HG02938 (cell line): ENCODE data around the gene LRRC4C.

Source experiments
- ATAC-seq: cut with Tn5 transposase; IDR thresholded peaks from one replicate; pipeline ENCODE4 v1.9.1; 2021; ENCODE audit warnings: mild to moderate bottlenecking, moderate library complexity; ENCODE audit not compliant: unreplicated experiment

Gene LRRC4C

DNA sequence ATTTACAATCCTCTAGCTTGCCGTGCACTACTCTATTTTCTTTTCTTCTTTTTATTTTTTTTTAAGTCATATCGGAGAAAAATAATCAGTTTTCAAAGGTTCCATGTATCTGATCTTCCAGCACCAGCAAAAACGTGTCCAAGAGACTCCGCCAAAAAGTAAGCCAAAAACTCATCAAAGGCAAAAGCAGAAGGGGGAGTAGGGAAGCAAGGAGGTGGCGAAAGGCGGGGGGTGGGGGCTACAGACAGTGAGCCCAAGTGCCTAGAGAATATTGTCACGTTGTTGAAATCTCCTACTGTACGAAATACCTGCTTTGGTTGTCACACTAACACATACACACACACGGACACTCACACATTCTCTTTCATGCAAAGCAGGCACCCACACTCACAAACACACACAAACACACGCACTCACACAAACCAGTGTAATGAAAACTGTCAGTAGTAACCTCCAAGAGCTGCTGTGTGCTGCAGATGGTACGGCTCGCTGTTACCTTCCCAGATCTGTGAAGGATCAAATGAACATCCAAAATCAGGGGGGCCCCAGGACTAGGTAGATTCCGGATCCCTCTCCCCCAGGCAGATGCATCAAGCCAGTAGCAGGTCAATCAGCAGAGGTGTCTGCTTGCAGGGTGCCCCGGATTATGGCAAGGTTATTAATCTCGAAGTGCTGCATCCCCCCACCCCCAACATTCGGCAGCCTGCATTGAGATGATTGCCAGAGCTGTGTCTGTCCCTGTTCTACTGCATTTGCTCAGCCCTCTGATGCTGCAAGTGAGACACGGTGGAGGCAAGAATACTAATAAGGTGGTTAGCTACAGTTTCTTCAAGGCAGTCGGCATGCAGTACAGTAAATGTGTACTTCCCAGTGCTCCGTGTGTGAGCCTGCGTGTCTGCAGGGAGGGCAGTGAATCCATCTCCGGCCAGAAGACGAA is at the start of gene LRRC4C:
LRRC4C (minus strand) TSS at position 188 of the 937 bp plus-strand sequence.
- ATAC-seq, result no peak

DNA sequence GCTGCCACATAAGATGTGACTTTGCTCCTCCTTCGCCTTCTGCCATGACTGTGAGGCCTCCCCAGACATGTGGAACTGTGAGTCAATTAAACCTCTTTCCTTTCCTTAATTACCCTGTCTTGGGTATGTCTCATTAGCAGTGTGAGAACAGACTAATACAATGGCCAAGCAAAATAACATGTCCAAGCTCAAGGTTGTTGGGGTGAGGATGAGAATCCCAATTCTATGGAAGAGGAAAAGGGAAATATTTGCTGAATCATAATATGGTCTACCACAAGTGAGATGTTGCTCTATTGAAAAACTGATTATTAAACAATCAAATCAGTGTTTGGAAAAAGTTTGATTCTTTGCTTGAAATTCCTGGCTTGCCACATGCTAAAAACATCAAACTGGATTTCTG is 48.7 kb upstream of the LRRC4C start:
- ATAC-seq, result no peak

- no peak for ATAC-seq
These were observed 40.0 kb upstream of the LRRC4C start for GRCh38 chr11:41499429-41499828.

GRCh38 chr11:41498726-41499125 is 39.3 kb upstream of the LRRC4C start:
- ATAC-seq, result no peak

DNA sequence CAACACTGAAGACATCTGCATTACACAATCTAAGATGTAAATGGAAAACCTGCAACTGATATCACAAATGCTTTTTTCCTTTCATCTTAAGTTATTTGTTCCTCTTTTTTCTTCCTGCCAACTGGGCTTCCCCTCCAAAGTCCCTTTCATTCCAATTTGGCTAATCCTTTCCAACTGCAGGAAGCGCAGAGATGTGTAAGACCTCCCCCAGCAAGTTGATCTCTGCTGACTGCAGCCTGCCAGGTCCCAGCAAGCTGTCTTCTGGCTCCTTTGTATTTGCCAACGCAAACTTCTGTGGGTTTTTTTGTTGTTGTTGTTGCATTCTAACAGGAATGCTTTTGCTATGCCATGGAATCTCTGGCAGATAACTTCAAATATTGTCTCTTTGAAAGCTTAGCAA is 38.5 kb upstream of the LRRC4C start:
- no peak for ATAC-seq

DNA sequence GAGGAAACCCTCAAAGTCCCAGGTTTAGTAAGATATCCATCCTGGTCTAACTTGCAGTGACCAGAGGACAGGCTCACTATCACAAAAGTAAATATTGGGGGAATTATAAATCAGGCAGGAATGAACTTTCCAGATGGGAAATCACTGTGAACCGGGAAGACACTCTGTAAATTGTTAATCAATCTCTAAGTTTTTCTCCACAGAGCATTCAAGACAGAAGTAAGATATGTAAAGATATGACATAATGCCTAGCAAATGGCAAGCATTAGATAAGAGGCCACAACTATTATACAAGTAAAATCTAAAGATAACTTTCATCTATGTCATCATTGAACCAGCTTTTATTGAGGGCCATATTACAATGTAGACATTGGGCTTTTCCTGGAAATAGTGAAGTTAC is 35.3 kb upstream of the LRRC4C start:
- ATAC-seq, result no peak

DNA sequence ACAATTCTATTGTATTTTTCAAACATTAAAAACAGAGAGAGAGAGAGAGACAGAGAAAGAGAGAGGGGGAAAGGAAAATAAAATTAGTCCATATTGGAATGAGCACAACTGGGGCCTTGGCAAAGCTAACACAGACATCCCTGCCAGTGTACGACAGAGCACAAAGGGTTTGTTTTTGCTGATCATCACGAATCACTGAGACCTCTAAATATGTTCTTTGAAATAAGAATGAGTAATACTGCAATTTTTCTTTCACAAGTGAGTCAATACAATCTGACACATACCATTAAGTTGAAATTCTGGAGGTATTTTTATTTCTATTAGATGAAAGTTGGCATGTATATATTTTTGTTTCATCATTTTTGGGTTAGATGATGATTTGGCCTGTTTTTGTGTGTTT is 27.0 kb upstream of the LRRC4C start:
- ATAC-seq, result no peak

DNA sequence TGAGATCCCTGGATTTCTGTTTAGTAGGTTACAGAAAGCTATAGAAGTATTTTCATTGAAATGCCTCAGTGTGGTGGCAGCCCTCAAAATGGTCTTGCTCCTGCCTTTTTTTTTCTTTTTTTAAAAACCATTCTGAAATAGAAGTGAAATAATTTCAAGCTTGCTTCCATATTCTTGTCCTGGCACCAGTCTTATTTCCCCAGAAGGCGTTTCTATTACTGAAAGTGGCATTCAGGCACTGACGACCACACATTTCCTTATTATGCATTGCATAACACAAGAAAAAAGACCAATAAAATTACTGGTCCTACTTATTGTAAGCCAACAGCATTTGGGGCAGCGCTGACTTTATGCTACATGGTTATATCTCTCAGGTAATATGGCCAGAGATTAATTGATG is 24.5 kb upstream of the LRRC4C start:
- ATAC-seq, result no peak

DNA sequence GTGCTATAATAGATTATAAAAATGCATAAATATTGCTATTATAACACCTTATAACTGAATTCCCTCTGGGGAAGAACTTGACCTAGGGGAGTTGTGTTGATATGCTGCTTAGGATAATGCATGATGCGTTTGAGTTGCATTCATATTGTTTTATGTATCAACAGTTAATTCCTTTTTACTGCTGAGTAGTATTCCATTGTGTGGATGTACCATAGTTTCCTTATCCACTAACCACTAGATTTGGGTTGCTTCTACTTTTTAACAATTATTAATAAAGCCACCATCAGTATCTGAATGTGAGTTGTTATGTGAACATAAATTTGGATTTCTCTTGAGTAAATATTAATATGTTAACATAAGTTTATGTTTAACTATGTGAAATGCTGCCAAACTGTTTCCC is 19.7 kb upstream of the LRRC4C start:
- no peak for ATAC-seq

- no peak for ATAC-seq
These were observed 1.7 kb upstream of the LRRC4C start for GRCh38 chr11:41461057-41461681.

- ATAC-seq, result no peak
These were observed 811 bp downstream of the LRRC4C start for GRCh38 chr11:41458641-41459040.

DNA sequence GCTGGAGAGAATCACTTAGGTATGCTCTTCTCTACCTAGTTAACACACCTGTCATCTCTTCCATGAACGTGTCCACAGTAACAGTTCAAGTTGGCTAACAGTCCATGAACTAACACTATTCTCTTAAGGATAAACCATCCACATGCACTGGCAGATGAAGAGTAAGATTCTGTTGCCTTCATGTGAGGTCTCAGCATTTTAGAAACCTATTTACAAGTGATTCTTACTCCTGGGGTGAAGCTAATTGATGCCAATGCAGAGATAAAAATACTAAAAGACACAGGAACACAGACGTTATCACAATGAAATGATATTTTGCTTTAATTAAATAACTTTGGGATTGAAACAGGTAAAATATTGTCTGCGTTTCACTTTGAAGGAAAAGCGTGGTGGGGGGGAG is 1.3 kb downstream of the LRRC4C start:
- no peak for ATAC-seq

GRCh38 chr11:41457216-41458014 is 2.0 kb downstream of the LRRC4C start:
- ATAC-seq, result no peak

DNA sequence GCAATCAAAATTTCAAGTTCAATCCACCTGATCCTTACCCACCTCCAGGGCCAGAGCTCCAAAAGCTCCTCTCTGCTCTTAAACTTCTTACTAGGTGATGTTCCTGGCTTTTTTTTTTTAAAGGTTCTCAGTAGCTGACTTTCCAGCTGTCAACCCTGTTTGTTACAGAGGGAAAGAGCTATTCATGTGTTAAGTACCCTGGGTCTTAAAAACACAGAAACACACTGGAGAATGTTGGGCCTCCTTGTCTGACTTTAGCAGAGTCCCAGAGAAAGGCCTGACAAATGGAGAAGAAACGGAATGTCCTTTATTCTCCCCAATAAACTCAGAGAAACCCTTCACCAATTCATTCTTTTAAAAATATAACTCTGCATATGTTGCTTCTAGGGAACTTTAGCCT is 3.2 kb downstream of the LRRC4C start:
- ATAC-seq, result no peak

- no peak for ATAC-seq
These were observed 8.4 kb downstream of the LRRC4C start for GRCh38 chr11:41451011-41451410.

- no peak for ATAC-seq
These were observed 9.9 kb downstream of the LRRC4C start for GRCh38 chr11:41449483-41450050.

DNA sequence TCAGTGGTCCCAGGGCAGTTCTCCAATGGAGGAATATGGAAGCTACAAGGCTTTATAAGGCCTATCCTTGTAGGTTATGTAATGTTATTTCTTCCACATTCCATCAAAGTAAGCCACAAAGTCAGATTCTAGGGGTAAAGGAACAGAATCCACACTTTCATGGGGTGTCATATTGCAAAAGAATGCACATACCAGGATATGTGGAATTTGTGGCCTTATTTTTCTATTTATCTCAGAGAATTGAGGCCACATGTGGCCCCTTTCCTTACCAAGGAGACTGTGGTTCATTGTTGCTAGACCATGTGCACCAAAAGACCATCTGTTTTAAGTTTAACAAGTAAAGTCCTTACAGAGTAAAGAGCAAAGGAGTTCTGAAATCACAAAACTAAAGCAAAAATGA is 12.9 kb downstream of the LRRC4C start:
- no peak for ATAC-seq

GRCh38 chr11:41446107-41446506 is 13.3 kb downstream of the LRRC4C start:
- no peak for ATAC-seq

GRCh38 chr11:41437006-41437490 is 22.4 kb downstream of the LRRC4C start:
- no peak for ATAC-seq

- ATAC-seq, result no peak
These were observed 23.9 kb downstream of the LRRC4C start for GRCh38 chr11:41435531-41435930.

DNA sequence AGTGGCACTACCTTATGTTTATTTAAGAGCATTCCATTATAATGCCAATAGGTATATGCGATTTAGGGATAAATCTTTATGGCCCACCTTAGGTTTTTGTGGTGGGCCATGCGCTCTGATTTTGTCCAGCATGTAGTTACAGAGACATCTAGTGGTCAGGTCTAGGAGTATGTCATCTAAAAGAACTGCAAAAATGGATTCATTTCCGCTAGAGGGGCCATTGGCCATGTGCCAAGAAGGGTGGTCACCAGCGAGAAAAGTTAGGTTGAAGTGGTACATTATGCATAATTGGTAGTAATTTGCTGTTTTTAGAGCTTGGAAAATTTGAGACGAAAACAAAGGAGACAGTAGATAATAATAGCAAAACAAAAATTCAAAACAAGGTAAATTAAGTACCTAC is 27.7 kb downstream of the LRRC4C start:
- no peak for ATAC-seq
